Neural cell (in vitro differentiated cells): ENCODE measurements around the gene ENTREP3. TPM values are rescaled to one million over a fixed set of nuclear protein-coding genes. Genes with fewer than 3 reads are reported as not detected.

ENCODE experiments used
- H2AFZ ChIP-seq: fragments of 200-600, 300-800 bp; sonication (generic), shearing (Covaris generic); 2 replicates; pipeline ENCODE4 v1.6.0; 2014; ENCODE audit warnings: low read depth, mild to moderate bottlenecking, antibody characterized with exemption, low read length, moderate library complexity
- H3F3A ChIP-seq: fragments of 200-600 bp; shearing (Covaris generic); 2 replicates; pipeline ENCODE4 v1.6.1; 2016; ENCODE audit warnings: mild to moderate bottlenecking, moderate library complexity, mixed read lengths, antibody characterized with exemption, low read length; ENCODE audit not compliant: insufficient read depth, poor library complexity, severe bottlenecking
- H3K27ac ChIP-seq: fragments of 200-600, 300-800 bp; sonication (generic), shearing (Covaris generic); 2 replicates; pipeline ENCODE4 v1.5.1; 2014; ENCODE audit warnings: mild to moderate bottlenecking, low read length, moderate library complexity
- H3K27me3 ChIP-seq: fragments of 300-800, 200-600 bp; sonication (generic), shearing (Covaris generic); 2 replicates; pipeline ENCODE4 v1.6.0; 2014; ENCODE audit warnings: mild to moderate bottlenecking, low read depth, low read length, moderate library complexity; ENCODE audit not compliant: insufficient read depth
- H3K36me3 ChIP-seq: fragments of 300-800, 200-600 bp; sonication (generic), shearing (Covaris generic); 2 replicates; pipeline ENCODE4 v1.5.1; 2014; ENCODE audit warnings: mild to moderate bottlenecking, antibody characterized with exemption, low read length, moderate library complexity; ENCODE audit not compliant: insufficient read depth
- H3K4me2 ChIP-seq: fragments of 300-800, 200-600 bp; sonication (generic), shearing (Covaris generic); 2 replicates; pipeline ENCODE4 v1.6.0; 2014; ENCODE audit warnings: mild to moderate bottlenecking, low read length
- H3K4me3 ChIP-seq: fragments of 300-800, 200-600 bp; sonication (generic), shearing (Covaris generic); 2 replicates; pipeline ENCODE4 v1.5.1; 2014; ENCODE audit warnings: mild to moderate bottlenecking, low read length, moderate library complexity
- H3K79me2 ChIP-seq: fragments of 200-600 bp; shearing (Covaris generic); replicated peaks from 2 replicates; pipeline ENCODE4 v1.6.0; 2014; ENCODE audit warnings: mild to moderate bottlenecking, low read length, moderate library complexity; ENCODE audit not compliant: insufficient read depth
- H3K9ac ChIP-seq: fragments of 300-800, 200-600 bp; sonication (generic), shearing (Covaris generic); 2 replicates; pipeline ENCODE4 v1.6.1; 2016; ENCODE audit warnings: mild to moderate bottlenecking, low read length, mixed read lengths
- H3K9me2 ChIP-seq: fragments of 200-600 bp; shearing (Covaris generic); 2 replicates; pipeline ENCODE4 v1.6.1; 2016; ENCODE audit warnings: mild to moderate bottlenecking, low read length, mixed read lengths; ENCODE audit not compliant: insufficient read depth
- H3K9me3 ChIP-seq: fragments of 200-600, 300-800 bp; sonication (generic), shearing (Covaris generic); 2 replicates; pipeline ENCODE4 v1.6.1; 2016; ENCODE audit warnings: mild to moderate bottlenecking, mixed run types, low read length, moderate library complexity, mixed read lengths
- H4K20me1 ChIP-seq: fragments of 200-600 bp; shearing (Covaris generic); 2 replicates; pipeline ENCODE4 v1.6.1; 2016; ENCODE audit warnings: mild to moderate bottlenecking, mixed run types; ENCODE audit not compliant: insufficient read depth
- CTCF ChIP-seq: fragments of 450-650 bp; IDR thresholded peaks from 2 replicates; pipeline ENCODE4 v1.5.1; 2014; ENCODE audit warnings: antibody characterized with exemption, mild to moderate bottlenecking, moderate library complexity; ENCODE audit not compliant: poor library complexity, severe bottlenecking
- EP300 ChIP-seq: fragments of 450-650 bp; conservative IDR thresholded peaks from 2 replicates; pipeline ENCODE4 v1.6.1; 2014; ENCODE audit warnings: antibody characterized with exemption, mild to moderate bottlenecking, moderate library complexity; ENCODE audit not compliant: poor library complexity, severe bottlenecking
- EZH2 ChIP-seq: fragments of 200-600, 300-800 bp; shearing (Covaris generic), sonication (generic); IDR thresholded peaks from 2 replicates; pipeline ENCODE4 v1.6.1; 2014; ENCODE audit warnings: antibody characterized with exemption, low read length, borderline replicate concordance, mild to moderate bottlenecking; ENCODE audit not compliant: insufficient read depth, poor library complexity, severe bottlenecking
- MXI1 ChIP-seq: fragments of 450-650 bp; conservative IDR thresholded peaks from 2 replicates; pipeline ENCODE4 v1.6.1; 2014; ENCODE audit warnings: antibody characterized with exemption, mild to moderate bottlenecking; ENCODE audit not compliant: poor library complexity, severe bottlenecking
- POLR2AphosphoS5 ChIP-seq: IDR thresholded peaks from 2 replicates; pipeline ENCODE4 v1.6.1; 2012
- RAD21 ChIP-seq: fragments of 450-650 bp; conservative IDR thresholded peaks from 2 replicates; pipeline ENCODE4 v1.6.1; 2014; ENCODE audit warnings: antibody characterized with exemption, mild to moderate bottlenecking, moderate library complexity
- REST ChIP-seq: IDR thresholded peaks from 2 replicates; pipeline ENCODE4 v1.6.1; 2012; ENCODE audit warnings: borderline replicate concordance
- SMC3 ChIP-seq: fragments of 450-650 bp; conservative IDR thresholded peaks from 2 replicates; pipeline ENCODE4 v1.6.1; 2014; ENCODE audit warnings: antibody characterized with exemption, mild to moderate bottlenecking, moderate library complexity; ENCODE audit not compliant: poor library complexity
- TAF1 ChIP-seq: IDR thresholded peaks from 2 replicates; pipeline ENCODE4 v1.6.1; 2012; ENCODE audit warnings: low read depth
- polyA plus RNA-seq: library from polyadenylated mRNA; depleted of rRNA; stranded (reverse); fragments of >200 nt; gene quantifications from 2 replicates; pipeline ENCODE4 v1.2.3, GENCODE V29; 2014

ENTREP3 gene
- polyA plus RNA-seq, 1 donor from 2014 or later, result 11.1 TPM

GRCh38 chr1:155296661-155297060 lies 41.4 kb upstream of the ENTREP3 start:
- H3K79me2 ChIP-seq, result no peaks in the 10 kb centered on the region
- no peak overlapping the region for H2AFZ ChIP-seq
- peaks cover 27% of the 10 kb centered on the region for H3K27me3 ChIP-seq
- H3K4me3 ChIP-seq, result no peak overlapping the region
- no peaks in the 10 kb centered on the region for H3F3A ChIP-seq
- H3K36me3 ChIP-seq, result no peaks in the 10 kb centered on the region
- H3K4me2 ChIP-seq, result no peak overlapping the region
- no peaks in the 10 kb centered on the region for H3K9me2 ChIP-seq
- H3K9ac ChIP-seq, result no peak overlapping the region
- H4K20me1 ChIP-seq, result no peaks in the 10 kb centered on the region
- no peak for TF ChIP-seq POLR2AphosphoS5
- no peak for TF ChIP-seq REST
- no peak for TF ChIP-seq TAF1
- TF ChIP-seq CTCF, result no peak
- TF ChIP-seq EP300, result no peak
- no peak for TF ChIP-seq EZH2
- TF ChIP-seq SMC3, result no peak
- no peak for TF ChIP-seq RAD21
- TF ChIP-seq MXI1, result no peak
- H3K9me3 ChIP-seq, result no peaks in the 10 kb centered on the region
- H3K27ac ChIP-seq, result no peak overlapping the region

DNA sequence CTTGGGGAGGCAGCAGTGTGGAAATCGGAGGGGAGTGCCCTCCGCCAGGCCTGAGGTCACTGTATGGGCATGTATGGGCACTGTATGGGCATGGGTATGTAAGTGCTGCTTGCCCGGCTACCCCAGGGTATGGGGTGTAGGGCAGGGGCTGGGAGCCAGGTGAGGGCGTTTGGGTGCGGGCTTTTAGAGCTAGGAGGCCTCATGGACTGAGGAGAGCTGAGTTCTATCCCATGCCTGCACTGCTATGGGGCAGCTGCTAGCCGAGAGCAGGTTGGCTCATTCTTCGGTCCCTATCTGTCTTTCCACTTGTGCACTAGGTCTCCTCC lies 40.6 kb upstream of the ENTREP3 start:
- H2AFZ ChIP-seq, result no peak overlapping the region
- no peaks in the 10 kb centered on the region for H3K9me2 ChIP-seq
- no peak overlapping the region for H3K4me2 ChIP-seq
- H3F3A ChIP-seq, result no peaks in the 10 kb centered on the region
- no peaks in the 10 kb centered on the region for H3K36me3 ChIP-seq
- H3K9ac ChIP-seq, result no peak overlapping the region
- H3K9me3 ChIP-seq, result no peaks in the 10 kb centered on the region
- TF ChIP-seq MXI1, result no peak
- TF ChIP-seq CTCF, result no peak
- no peak for TF ChIP-seq RAD21
- no peak for TF ChIP-seq REST
- no peak for TF ChIP-seq EZH2
- TF ChIP-seq TAF1, result no peak
- TF ChIP-seq SMC3, result no peak
- TF ChIP-seq EP300, result no peak
- no peak for TF ChIP-seq POLR2AphosphoS5
- no peaks in the 10 kb centered on the region for H3K79me2 ChIP-seq
- H3K27ac ChIP-seq, result no peak overlapping the region
- H3K4me3 ChIP-seq, result no peak overlapping the region
- no peaks in the 10 kb centered on the region for H4K20me1 ChIP-seq
- peaks cover 27% of the 10 kb centered on the region for H3K27me3 ChIP-seq
